Breast epithelium (tissue), 4 donors: ENCODE data around the gene SPATA12. TPM values are rescaled to one million over a fixed set of nuclear protein-coding genes. Genes with fewer than 3 reads are reported as not detected.
"Not testable (repeated sequence)": the region's sequence is repeated elsewhere in the genome, so short reads cannot be mapped to it uniquely, and the experiment has no call there.

Source experiments
- DNase-seq, 2 donors: peaks; one replicate each; pipeline ENCODE4 v3.0.0-alpha.2; 2019; ENCODE audit warnings: low spot score in 2 of 2
- H3K27ac ChIP-seq, 2 donors: fragments of 200-600 bp; sonication (generic) in 1 of 2; one replicate each; pipeline ENCODE4 v1.5.1; 2016 to 2019; ENCODE audit warnings: mild to moderate bottlenecking in 1 of 2
- H3K27me3 ChIP-seq, 2 donors: fragments of 200-600 bp; sonication (generic) in 1 of 2; one replicate each; pipeline versions ENCODE4 v1.5.1 to v1.6.0; 2017 to 2019; ENCODE audit warnings: control low read depth in 1 of 2, mild to moderate bottlenecking in 1 of 2
- H3K36me3 ChIP-seq: fragments of 200-600 bp; one replicate; pipeline ENCODE4 v1.5.1; 2019
- H3K4me1 ChIP-seq, 2 donors: fragments of 200-600 bp; sonication (generic); one replicate each; pipeline ENCODE4 v1.5.1; 2016 to 2019; ENCODE audit warnings: control low read depth in 1 of 2
- H3K4me3 ChIP-seq, 3 donors: fragments of 200-600 bp; sonication (generic); 1 replicate in 2 of 3; 2 replicates in 1 of 3; pipeline ENCODE4 v1.5.1; 2016 to 2019; ENCODE audit warnings: mild to moderate bottlenecking in 3 of 3, moderate library complexity in 2 of 3
- H3K9me3 ChIP-seq, 2 donors: fragments of 200-600 bp; sonication (generic) in 1 of 2; one replicate each; pipeline ENCODE4 v1.5.1; 2016 to 2019; ENCODE audit warnings: control low read depth in 1 of 2
- POLR2A ChIP-seq: fragments of 450-650 bp; IDR thresholded peaks from one replicate; pipeline ENCODE4 v1.6.1; 2016; ENCODE audit warnings: antibody characterized with exemption, mild to moderate bottlenecking, moderate library complexity
- POLR2AphosphoS5 ChIP-seq, 3 donors: sonication (generic); formaldehyde crosslinking; IDR thresholded peaks; one replicate each; pipeline ENCODE4 v1.6.1; 2017; ENCODE audit warnings: antibody characterized with exemption in 3 of 3
- intact Hi-C: fragments of 100-400 bp; cut with DNase I; formaldehyde crosslinking; loops from one replicate; pipeline ENCODE4 v1.15.1; 2023; ENCODE audit warnings: low total_unique reads
- total RNA-seq, 3 donors: library from RNA; depleted of rRNA; stranded (reverse); fragments of >200 nt; gene quantifications; one replicate each; pipeline ENCODE4 v1.1.0, GENCODE V29; 2016
- TF ChIP-seq, protein P1 (sequence below), 3 donors: fragments of 450-650 bp; IDR thresholded peaks; one replicate each; pipeline ENCODE4 v1.5.1; 2016 to 2017; ENCODE audit warnings: antibody characterized with exemption in 3 of 3, mild to moderate bottlenecking in 3 of 3, moderate library complexity in 3 of 3

The SPATA12 gene
- total RNA-seq, 3 donors from 2014 or later: 0.29 TPM; not detected in 2

DNA sequence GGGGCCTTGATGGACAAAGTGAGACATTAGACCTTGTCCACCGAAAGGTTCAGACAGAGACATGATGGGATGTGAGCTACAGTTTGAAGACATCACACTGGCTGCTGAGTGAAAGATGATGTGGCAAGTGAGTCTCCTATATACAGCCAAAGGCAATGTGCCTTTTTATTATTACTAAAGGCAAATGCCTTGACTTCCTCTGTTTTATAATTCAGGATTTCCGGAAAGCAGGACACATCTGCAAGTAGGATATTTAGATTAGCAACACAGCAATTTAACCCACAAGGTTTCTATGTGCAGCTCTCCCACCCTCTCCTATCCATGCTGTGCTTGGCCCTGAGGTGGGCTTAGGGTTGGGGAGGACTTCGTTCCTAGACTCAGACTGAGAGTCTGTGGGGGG lies 20.7 kb downstream of the SPATA12 start:
- no peak for DNase-seq
- H3K36me3 ChIP-seq: no peaks in the 10 kb centered on the region
- no peak overlapping the region for H3K4me3 ChIP-seq
- no peaks in the 10 kb centered on the region for H3K9me3 ChIP-seq
- TF ChIP-seq, protein P1, sequence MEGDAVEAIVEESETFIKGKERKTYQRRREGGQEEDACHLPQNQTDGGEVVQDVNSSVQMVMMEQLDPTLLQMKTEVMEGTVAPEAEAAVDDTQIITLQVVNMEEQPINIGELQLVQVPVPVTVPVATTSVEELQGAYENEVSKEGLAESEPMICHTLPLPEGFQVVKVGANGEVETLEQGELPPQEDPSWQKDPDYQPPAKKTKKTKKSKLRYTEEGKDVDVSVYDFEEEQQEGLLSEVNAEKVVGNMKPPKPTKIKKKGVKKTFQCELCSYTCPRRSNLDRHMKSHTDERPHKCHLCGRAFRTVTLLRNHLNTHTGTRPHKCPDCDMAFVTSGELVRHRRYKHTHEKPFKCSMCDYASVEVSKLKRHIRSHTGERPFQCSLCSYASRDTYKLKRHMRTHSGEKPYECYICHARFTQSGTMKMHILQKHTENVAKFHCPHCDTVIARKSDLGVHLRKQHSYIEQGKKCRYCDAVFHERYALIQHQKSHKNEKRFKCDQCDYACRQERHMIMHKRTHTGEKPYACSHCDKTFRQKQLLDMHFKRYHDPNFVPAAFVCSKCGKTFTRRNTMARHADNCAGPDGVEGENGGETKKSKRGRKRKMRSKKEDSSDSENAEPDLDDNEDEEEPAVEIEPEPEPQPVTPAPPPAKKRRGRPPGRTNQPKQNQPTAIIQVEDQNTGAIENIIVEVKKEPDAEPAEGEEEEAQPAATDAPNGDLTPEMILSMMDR (IDR thresholded peaks at IDR 0.05): no peak
- TF ChIP-seq POLR2AphosphoS5 (IDR thresholded peaks at IDR 0.05) (no peak), POLR2A (no peak)
- no peaks in the 10 kb centered on the region for H3K4me1 ChIP-seq
- H3K27ac ChIP-seq: no peak overlapping the region
- intact Hi-C loops: no loop called here
- H3K27me3 ChIP-seq: no peaks in the 10 kb centered on the region

DNA sequence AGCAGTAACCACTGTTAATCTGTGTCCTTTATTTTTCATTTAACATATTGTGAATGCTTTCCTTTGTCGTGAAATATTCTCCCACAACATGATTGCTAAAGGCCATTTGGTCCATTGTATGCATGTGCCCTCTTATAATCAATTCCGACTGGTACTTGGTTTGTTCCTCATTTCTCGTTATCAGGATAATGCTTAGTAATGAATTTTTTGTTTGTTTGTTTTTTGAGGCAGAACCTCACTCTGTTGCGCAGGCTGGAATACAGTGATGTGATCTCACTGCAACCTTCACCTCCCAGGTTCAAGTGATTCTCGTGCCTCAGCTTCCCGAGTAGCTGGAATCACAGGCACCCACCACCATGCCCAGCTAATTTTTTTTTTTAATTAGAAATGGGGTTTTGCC lies 22.0 kb downstream of the SPATA12 start:
- no peak for DNase-seq
- H3K4me3 ChIP-seq: no peak overlapping the region
- no peaks in the 10 kb centered on the region for H3K27me3 ChIP-seq
- H3K4me1 ChIP-seq: no peaks in the 10 kb centered on the region
- H3K36me3 ChIP-seq: no peaks in the 10 kb centered on the region
- no peak overlapping the region for H3K27ac ChIP-seq
- H3K9me3 ChIP-seq: no peaks in the 10 kb centered on the region
- intact Hi-C loops: no loop called here
- TF ChIP-seq POLR2AphosphoS5 (IDR thresholded peaks at IDR 0.05) (no peak), POLR2A (no peak)
- TF ChIP-seq, protein P1 (IDR thresholded peaks at IDR 0.05): no peak

DNA sequence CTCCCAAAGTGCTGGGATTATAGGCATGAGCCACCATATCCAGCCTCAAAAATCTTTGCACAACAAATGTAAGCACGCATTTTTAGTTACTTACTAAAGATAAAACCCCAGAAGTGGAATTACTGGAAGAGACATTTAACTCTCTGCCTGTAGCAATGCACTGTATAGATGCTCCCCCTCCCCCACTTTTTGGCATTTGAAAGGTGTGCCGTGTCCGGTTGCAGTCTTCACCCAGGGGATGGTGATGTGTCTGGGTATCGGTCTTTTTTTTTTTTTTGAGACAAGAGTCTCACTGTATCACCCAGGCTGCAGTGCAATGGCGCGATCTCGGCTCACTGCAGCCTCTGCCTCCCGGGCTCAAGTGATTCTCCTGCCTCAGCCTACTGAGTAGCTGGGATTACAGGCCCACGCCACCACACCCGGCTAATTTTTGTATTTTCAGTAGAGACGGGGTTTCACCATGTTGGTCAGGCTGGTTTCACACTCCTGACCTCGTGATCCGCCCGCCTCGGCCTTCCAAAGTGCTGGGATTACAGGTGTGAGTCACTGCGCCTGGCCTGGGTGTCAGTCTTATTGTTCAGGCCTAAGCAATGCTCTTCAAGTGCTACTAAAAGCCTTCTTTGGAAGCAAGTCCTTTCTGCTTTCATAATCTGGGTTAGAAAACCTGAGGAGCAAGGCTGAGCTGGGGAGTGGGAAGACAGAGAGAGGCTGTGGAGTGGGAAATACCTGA lies 23.0 kb downstream of the SPATA12 start:
- intact Hi-C loops, H3K27me3 ChIP-seq, H3K4me3 ChIP-seq, H3K4me1 ChIP-seq, H3K36me3 ChIP-seq, H3K9me3 ChIP-seq, H3K27ac ChIP-seq, DNase-seq: not testable (repeated sequence)

DNA sequence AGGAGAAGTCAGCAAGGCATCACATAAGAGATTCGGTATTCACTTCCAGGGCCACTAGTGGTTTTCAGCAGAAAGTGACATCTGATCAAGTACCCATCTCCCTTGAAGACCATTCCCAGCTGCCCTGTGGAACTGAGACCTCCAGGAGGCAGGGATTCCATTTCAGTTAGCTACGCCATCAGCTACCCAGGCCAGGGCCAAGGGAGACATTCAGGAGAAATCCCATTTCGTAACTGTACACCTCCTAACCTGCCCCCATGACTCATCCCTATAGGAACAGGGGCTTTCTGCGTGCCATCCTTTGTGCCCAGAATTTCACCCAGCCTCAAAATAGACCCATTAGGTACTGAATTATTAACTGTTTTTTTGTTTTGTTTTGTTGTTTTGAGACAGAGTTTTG lies 24.7 kb downstream of the SPATA12 start:
- H3K9me3 ChIP-seq: no peaks in the 10 kb centered on the region
- H3K27me3 ChIP-seq: no peaks in the 10 kb centered on the region
- DNase-seq: no peak
- no peaks in the 10 kb centered on the region for H3K36me3 ChIP-seq
- H3K27ac ChIP-seq: no peak overlapping the region
- H3K4me3 ChIP-seq: no peak overlapping the region
- intact Hi-C loops: no loop called here
- TF ChIP-seq, protein P1 (IDR thresholded peaks at IDR 0.05): no peak
- TF ChIP-seq POLR2AphosphoS5 (IDR thresholded peaks at IDR 0.05): no peak
- TF ChIP-seq POLR2A: no peak
- no peaks in the 10 kb centered on the region for H3K4me1 ChIP-seq

DNA sequence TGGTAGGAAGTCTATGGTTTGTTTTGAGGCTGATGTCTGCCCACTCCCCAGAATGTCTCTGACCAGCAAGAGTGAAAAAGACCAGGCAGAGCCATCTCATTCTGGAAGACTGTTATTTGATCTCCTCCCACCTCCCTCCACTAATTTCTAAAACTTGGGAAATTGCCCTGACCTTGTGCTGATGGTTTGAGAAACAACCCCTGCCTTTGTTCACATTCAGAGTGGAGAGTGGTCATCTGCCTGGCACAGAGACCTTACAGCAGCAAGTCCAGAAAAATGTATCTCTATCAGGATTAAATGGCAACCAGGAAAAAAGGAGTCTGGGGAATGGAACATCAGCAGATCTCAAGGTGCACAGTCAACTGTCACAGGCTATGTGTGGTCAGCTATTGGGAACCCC lies 25.7 kb downstream of the SPATA12 start:
- Histone ChIP-seq H3K36me3 (no peaks in the 10 kb centered on the region), H3K9me3 (no peaks in the 10 kb centered on the region), H3K27ac (no peak overlapping the region), H3K4me1 (no peaks in the 10 kb centered on the region), H3K27me3 (no peaks in the 10 kb centered on the region), H3K4me3 (no peak overlapping the region)
- intact Hi-C loops: no loop called here
- TF ChIP-seq, protein P1 (IDR thresholded peaks at IDR 0.05): no peak
- TF ChIP-seq POLR2A (no peak), POLR2AphosphoS5 (IDR thresholded peaks at IDR 0.05) (no peak)
- DNase-seq: no peak
